CMK (cell line): ENCODE results near the gene RNF213.
"Not testable (repeated sequence)": the region's sequence is repeated elsewhere in the genome, so short reads cannot be mapped to it uniquely, and the experiment has no call there.

Experiments used
- DNase-seq: peaks from one replicate; pipeline ENCODE4 v3.0.0-alpha.2; 2010; ENCODE audit warnings: low read depth

The RNF213 gene

DNA sequence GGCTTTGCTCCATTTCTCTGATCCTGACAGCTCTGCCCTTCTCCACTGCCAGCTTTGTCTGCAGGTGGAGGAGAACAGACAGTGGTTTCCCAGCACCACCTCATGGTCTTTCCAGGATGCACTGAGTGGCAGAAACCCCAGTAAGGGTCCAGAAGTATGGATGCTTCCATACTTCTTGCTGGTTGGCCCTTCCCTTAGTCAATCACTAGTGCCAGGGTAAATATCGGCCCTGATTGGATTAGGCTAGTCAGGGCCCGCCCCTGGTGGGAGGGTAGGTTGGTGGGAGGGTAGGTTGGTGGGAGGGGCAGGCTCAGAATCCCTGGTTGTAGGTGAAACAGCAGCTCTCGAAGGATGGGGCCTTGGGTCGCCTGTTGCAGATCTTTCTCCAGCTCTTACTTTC is 10.2 kb downstream of the RNF213 start:
- DNase-seq, result no peak

- no peak for DNase-seq
Observed at GRCh38 chr17:80272366-80272765, 11.7 kb downstream of the RNF213 start.

DNA sequence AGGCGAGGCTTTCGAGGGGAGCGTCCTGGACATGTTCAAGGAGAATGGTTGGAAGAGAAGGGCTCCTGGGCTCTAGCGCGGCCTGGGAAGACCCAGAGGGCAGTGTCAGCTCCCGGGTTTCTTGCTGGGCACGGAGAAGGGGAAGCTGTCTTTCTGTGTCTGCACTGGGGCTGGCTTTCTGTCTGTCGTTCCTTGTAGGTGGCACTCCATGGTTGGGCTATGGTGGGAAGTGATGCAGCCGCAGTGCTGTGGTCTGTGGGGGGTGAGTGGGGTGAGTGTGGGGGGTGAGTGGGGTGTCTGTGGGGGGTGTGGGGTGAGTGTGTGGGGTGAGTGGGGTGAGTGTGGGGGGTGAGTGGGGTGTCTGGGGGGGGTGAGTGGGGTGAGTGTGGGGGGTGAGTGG is 13.7 kb downstream of the RNF213 start:
- DNase-seq, result no peak

- DNase-seq, result no peak
Observed at GRCh38 chr17:80274871-80275449, 14.3 kb downstream of the RNF213 start.

DNA sequence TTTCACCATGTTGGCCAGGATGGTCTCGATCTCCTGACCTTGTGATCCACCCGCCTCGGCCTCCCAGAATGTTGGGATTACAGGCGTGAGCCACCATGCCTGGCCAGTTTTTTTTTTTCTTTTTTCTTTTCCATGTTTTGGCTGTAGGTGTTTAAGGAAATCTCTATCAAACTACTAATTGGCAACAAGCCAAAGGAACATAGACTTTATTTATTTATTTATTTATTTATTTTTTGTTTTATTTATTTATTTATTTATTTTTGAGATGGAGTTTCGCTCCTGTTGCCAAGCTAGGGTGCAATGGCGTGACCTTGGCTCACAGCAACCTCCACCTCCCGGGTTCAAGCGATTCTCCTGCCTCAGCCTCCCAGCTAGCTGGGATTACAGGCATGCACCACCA is 15.2 kb downstream of the RNF213 start:
- not testable (repeated sequence) for DNase-seq

GRCh38 chr17:80277751-80278671 is 17.4 kb downstream of the RNF213 start:
- DNase-seq, result no peak

DNA sequence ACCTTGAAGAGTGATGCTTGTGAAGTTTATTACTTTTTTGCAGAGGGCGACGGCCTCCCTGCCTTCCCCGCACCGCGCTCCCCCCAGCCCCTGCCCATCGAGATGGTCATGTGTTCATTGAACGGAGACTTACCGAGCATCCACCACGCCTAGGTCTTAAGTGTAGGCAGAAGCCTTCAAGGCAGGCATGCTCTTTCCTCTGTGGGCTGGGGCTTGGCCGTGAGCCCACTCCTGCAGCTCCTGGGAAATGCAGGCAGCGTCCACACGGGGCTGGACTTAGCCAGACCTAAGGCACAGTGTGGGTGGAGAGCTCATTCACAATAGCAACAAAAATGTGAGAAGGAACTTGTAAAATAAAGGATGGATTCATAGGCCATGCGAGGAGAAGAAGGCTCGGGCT is 19.2 kb downstream of the RNF213 start:
- no peak for DNase-seq

DNA sequence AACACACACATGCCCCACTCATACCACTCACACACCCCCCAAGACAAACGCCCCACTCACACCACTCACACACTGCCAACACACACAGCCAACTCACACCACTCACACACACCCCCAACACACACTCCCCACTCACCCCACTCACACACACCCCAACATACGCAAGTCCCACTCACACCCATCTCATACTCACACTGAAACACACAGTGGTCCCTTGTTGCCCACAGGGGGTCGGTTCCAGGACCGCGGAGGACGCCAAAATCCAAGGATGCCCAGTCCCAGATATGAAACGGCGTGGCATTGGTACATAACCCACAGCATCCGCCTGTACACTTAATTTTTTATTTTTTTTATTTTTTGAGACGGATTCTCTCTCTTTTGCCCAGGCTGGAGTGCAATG is 20.9 kb downstream of the RNF213 start:
- DNase-seq, result no peak

- DNase-seq, result no peak
Observed at GRCh38 chr17:80283116-80283852, 22.6 kb downstream of the RNF213 start.

- no peak for DNase-seq
Observed at GRCh38 chr17:80284631-80285030, 24.0 kb downstream of the RNF213 start.

GRCh38 chr17:80285237-80285920 is 24.7 kb downstream of the RNF213 start:
- no peak for DNase-seq

DNA sequence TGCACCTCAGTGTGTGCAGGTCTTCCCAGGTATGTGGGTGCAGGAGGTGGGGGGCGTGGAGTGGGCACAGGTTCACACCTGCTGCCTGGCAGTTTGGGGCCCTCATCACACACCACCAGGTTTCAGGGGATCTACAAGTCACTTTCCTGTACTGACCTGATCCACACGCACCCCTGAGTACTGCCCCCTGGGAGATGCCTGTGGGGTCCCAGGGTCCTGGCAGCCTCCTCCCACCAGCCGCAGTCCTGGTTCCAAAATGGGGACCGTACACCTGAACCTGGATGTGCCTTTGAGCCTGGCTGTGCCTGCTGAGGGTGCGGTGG is 25.9 kb downstream of the RNF213 start:
- no peak for DNase-seq

- no peak for DNase-seq
Observed at GRCh38 chr17:80287038-80287437, 26.4 kb downstream of the RNF213 start.

DNA sequence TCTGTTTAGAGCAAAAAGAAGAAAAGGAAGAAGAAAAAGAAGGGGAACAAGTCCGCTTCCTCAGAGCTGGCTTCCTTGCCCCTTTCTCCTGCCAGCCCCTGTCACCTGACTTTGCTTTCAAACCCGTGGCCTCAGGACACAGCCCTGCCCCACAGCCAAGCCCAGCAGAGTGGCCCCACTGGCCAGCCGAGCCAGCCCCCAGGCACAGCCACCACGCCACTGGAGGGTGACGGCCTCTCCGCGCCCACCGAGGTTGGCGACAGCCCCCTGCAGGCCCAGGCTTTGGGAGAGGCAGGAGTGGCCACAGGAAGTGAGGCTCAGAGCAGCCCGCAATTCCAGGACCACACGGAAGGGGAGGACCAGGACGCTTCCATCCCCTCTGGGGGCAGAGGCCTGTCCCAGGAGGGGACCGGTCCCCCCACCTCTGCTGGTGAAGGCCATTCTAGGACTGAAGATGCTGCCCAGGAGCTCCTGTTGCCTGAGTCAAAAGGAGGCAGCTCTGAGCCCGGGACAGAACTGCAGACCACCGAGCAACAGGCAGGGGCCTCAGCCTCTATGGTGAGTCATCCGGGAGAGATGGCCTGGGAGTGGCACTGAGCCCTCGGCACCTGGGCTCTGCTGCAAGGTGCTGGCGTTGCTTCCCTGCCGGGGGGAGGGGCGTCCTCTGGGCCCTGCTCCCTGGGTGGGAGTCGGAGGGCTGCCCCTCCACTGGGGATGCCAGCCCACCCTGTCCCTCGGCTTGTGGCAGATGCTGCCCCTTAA is 27.3 kb downstream of the RNF213 start:
- no peak for DNase-seq

GRCh38 chr17:80289616-80290015 is 29.0 kb downstream of the RNF213 start:
- DNase-seq, result no peak

GRCh38 chr17:80290156-80290555 is 29.5 kb downstream of the RNF213 start:
- DNase-seq, result no peak

DNA sequence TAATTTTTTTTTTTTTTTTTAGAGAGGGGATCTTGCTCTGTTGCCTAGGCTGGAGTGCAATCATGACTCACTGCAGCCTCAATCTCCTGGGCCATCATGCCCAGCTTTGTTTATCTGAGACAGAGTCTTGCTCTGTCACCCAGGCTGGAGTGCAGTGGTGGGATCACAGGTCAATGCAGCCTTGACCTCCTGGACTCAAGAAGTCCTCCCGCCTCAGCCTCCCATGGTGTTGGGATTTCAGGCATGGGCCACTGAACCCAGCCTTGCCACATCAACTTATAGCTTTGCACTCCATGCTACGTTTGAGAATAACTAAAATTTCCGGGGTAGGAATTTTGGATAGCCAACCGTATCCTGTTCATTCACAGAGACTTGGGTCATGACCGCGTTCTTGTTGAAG is 30.6 kb downstream of the RNF213 start:
- DNase-seq, result no peak

- DNase-seq, result no peak
Observed at GRCh38 chr17:80291691-80292487, 31.2 kb downstream of the RNF213 start.

GRCh38 chr17:80292521-80292971 is 31.9 kb downstream of the RNF213 start:
- no peak for DNase-seq

DNA sequence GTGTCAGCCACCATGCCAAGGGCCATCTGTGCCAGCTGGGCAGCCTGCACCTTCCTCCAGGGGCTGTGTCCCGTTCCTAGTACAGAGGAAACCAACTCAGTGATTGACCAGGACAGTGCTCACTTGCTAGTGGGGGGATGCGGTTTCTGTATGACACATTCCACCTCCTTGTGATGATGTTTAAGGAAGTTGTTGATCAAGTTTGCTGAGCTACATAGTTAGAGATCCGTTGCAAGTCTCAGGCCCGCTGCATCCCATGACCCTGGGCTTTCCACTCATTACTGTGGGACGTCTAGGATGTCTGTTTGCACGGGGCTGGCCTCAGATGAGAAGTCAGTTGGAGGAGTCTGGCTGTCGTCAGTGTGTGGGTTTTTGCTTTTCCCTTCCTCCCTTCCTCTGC is 33.6 kb downstream of the RNF213 start:
- DNase-seq, result no peak

GRCh38 chr17:80294653-80295052 is 34.0 kb downstream of the RNF213 start:
- DNase-seq, result no peak
